ENCODE measurements around the gene SLC13A5.

DNA sequence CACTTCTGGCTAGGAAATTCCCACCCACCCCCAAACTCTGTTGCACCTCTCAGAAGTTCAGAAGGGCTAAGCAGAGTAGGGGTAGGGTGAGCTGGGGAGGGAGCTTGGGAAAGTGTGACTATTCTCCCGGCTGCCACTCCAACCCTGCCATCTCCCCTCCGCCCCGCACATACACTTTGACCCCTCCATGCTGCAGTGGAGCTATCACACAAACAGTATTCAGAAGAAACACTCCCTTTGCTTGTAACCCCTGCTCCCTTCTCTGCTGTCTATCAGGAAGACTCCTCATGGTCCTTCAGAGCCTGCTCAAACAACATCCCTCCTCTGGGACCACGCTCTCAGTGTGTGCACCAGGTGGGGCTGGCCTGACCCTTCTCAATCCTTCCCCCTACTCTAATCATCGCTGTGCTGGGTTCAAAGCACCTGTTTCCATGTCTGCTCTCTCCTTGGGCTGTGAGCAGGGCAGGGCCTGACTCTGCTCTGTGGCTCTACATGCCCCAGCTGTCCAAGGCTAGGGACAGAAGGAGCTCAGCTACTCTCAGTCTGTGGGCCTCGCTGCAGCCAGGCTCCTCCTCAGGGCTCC, 8.6 kb downstream of the SLC13A5 start:
- TF ChIP-seq, protein P1, sequence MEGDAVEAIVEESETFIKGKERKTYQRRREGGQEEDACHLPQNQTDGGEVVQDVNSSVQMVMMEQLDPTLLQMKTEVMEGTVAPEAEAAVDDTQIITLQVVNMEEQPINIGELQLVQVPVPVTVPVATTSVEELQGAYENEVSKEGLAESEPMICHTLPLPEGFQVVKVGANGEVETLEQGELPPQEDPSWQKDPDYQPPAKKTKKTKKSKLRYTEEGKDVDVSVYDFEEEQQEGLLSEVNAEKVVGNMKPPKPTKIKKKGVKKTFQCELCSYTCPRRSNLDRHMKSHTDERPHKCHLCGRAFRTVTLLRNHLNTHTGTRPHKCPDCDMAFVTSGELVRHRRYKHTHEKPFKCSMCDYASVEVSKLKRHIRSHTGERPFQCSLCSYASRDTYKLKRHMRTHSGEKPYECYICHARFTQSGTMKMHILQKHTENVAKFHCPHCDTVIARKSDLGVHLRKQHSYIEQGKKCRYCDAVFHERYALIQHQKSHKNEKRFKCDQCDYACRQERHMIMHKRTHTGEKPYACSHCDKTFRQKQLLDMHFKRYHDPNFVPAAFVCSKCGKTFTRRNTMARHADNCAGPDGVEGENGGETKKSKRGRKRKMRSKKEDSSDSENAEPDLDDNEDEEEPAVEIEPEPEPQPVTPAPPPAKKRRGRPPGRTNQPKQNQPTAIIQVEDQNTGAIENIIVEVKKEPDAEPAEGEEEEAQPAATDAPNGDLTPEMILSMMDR (IDR thresholded peaks at IDR 0.05; ENCODE audit: insufficient read depth, low read length) = no peak
- TF ChIP-seq, protein P2, sequence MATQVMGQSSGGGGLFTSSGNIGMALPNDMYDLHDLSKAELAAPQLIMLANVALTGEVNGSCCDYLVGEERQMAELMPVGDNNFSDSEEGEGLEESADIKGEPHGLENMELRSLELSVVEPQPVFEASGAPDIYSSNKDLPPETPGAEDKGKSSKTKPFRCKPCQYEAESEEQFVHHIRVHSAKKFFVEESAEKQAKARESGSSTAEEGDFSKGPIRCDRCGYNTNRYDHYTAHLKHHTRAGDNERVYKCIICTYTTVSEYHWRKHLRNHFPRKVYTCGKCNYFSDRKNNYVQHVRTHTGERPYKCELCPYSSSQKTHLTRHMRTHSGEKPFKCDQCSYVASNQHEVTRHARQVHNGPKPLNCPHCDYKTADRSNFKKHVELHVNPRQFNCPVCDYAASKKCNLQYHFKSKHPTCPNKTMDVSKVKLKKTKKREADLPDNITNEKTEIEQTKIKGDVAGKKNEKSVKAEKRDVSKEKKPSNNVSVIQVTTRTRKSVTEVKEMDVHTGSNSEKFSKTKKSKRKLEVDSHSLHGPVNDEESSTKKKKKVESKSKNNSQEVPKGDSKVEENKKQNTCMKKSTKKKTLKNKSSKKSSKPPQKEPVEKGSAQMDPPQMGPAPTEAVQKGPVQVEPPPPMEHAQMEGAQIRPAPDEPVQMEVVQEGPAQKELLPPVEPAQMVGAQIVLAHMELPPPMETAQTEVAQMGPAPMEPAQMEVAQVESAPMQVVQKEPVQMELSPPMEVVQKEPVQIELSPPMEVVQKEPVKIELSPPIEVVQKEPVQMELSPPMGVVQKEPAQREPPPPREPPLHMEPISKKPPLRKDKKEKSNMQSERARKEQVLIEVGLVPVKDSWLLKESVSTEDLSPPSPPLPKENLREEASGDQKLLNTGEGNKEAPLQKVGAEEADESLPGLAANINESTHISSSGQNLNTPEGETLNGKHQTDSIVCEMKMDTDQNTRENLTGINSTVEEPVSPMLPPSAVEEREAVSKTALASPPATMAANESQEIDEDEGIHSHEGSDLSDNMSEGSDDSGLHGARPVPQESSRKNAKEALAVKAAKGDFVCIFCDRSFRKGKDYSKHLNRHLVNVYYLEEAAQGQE (IDR thresholded peaks at IDR 0.05; ENCODE audit: insufficient replicate concordance, low read depth) = no peak
- TF ChIP-seq POLR2AphosphoS5 (IDR thresholded peaks at IDR 0.05; ENCODE audit: low read depth) (no peak), GABPA (IDR thresholded peaks at IDR 0.05; ENCODE audit: low read depth) (no peak)

Data from HL-60 (cell line).